HG03159 (cell line): ENCODE results near the gene GNAO1.
A peak's percentile ranks its signal among the peaks of the same experiment; 100 is the strongest.

Experiments
- ATAC-seq: cut with Tn5 transposase; IDR thresholded peaks from one replicate; pipeline ENCODE4 v1.9.1; 2021; ENCODE audit warnings: mild to moderate bottlenecking, moderate library complexity; ENCODE audit not compliant: unreplicated experiment

GNAO1 gene

DNA sequence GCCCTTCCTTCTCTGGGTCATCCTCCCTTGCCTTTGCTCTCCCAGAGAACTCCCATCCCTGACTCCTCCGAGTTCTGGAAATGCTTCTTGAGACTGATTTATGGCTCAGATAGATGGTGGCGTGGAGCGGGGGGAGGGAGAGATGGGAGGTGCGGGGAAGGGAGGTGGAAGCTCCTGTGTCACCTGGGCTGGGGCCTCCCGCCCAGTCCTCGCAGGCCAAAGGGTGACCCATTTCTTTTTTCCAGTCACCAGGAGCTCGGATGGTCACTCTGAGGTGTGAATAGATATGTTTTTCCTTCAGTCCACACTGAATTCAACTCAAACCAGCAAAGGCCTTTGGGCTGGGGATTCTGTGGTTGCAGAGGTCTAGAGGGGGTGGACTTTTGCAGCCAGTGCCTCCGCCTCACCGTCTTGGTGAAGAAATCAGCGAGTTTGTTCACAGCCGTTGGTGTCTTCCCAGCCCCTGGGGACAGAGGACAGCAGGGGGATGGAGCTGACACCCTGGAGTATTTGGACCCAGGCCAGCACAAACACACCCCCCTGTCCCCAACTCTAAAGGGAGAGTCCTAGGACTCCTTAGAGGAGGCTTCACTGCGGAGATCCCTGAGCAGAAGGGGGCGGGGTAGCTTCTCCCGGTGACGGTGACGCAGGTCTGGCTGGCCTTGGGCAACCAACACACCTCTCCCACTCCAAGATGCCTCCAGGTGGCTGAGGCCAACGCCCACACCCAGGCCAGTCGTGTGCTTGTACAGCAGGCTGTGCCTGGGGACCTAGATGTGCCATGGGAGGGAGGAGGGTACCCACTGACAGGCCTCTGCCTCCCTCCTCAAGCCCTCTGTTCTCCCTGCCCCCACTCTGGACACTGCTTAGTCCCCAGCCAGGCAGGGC is 153.5 kb downstream of the GNAO1 start:
- no peak for ATAC-seq

GRCh38 chr16:56345406-56346050 is 154.2 kb downstream of the GNAO1 start:
- ATAC-seq = no peak

DNA sequence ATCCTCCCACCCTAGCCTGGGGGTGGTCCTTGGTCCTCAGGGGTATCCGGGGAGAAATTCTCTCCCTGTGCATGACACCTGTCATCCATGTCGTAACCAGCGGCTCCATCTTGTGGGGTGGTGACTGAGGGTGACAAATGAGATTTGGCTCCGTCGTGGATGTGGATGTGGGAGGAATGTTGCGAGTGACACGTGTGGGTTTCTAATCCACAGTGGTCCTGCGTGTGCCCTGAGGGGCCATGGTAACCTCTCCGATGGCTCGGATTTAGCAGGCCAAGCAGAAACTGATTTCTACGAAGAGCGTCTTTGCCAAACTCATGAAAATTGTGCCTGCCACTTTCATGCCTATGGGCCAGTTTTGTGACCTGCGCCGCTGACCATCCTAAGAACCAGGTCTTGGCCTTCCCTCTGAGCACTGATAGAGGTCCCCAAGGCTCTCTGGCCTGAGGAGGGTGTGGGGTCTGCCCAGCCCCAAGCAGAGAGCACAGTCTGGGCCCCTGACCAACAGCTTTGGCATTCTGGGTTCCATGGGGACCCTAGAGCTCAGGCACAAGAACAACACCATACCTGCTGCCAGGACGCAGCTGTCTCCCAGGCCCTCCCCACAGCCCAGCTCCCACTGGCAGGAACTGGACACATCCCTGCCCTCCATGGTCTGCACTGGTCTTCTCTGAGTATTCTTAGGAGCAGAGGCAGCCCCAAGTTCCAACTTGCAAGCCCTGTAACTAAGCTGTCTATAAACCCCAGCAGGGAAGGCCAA is 155.0 kb downstream of the GNAO1 start:
- no peak for ATAC-seq

- no peak for ATAC-seq
Measured at GRCh38 chr16:56347166-56347565, 155.9 kb downstream of the GNAO1 start.

DNA sequence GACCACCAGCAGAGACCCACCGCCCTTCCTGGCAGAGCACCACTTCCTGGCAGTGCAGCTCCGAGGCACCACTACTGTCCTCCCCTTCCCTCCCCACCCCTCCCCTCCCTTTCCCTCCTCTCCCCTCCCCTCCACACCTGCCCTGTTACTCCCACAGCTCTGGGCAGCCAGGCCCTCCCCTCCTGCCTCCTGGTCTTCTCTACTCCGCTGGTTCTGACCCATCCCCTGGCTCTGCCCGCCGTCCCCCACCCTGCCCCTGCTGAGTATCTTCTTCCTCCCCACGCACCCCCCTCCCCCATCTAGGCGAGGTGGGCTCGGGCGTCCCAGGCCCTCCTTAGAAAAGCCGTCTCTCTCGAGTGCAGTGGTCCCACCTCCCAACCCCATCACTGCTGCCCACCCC is 156.4 kb downstream of the GNAO1 start:
- ATAC-seq = no peak

DNA sequence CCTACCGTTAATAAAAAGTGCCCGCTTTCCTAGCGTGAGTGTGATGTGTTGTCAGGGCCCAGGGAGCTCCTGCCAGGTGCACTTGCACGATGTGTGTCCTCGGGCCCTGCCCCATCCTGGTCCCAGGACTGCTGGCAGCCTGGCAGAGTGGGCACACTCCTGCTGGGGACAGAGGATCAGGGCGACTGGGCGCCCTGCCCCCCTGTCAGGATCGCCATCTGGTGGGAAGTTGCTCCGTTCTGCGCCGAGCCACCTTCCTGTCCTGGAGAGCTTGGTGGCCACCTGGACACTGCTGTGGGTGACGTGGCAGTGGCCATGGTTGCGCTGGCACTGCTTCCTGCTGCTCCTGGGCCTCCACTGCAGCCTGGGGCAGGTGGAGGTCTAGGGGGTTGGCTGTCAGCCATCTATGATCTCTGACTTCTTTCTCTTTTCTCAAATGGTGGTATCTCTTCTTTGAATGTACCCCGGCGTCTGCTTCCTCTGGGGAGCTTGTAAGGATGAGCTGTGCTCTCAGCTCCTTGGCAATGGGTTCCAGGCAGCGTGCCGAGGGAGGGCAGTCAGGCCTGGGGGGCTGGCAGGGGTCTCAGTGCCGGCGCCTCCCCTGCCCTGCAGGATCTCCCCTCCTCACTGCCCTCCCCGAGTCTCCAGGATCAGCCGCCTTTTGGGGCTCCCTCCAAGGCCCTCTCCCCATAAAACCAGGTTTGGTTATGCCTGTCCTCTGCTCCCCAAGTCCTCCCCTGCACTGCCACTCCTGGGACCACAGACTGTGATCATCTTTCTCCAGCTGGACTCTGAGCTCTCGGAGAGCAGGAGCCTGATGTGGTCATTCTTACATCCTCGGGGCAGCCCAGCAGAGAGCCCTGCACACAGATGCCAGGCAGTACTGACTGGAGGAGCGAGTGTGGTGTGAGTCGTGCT is 157.1 kb downstream of the GNAO1 start:
- no peak for ATAC-seq

GRCh38 chr16:56349086-56349415 is 157.8 kb downstream of the GNAO1 start:
- ATAC-seq = no peak

GRCh38 chr16:56349711-56350161 is 158.4 kb downstream of the GNAO1 start:
- ATAC-seq = no peak

DNA sequence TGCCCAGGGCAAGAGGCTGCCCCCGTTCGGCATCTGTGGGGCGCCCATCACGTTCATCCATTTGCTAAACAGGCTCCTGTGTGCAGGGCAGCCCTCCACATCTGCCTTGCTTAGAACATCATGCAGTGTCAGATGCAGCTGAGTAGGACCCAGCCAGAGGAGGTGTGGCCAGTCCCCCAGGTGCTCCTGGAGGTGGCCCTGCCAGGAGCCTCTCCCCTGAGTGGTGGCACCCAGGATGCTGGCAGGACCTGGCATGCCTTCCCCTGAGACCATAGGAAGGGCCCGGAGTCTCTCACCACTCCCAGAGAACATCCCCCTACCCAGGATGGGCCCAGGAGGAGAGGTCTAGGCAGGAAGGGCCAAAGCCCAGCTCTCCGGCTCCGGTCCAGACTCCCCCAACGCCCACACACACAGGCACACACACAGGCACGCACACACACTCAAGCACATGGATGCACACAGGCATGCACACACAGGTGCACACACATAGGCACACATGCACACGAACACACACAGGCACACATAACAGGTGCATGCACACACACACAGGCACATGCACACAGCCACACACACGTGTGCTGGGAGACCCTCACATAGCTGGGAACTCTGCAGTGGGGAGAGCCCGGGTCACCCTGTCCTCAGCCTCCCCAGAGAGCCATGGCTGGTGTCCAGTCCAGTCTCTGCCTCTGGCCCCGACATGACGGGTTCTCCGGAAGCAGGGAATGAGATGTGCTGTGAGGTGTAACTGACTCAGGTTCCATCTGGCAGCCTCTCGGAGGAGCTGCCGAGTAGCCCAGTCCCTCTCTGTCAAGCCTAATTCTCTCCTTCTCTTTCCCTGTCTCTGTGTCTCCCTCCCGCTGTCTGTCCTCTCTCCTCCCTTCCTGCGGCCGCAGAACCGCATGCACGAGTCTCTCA is 159.5 kb downstream of the GNAO1 start:
- ATAC-seq = no peak

GRCh38 chr16:56351481-56351880 is 160.2 kb downstream of the GNAO1 start:
- ATAC-seq = no peak

GRCh38 chr16:56352351-56353053 is 161.2 kb downstream of the GNAO1 start:
- ATAC-seq = no peak

DNA sequence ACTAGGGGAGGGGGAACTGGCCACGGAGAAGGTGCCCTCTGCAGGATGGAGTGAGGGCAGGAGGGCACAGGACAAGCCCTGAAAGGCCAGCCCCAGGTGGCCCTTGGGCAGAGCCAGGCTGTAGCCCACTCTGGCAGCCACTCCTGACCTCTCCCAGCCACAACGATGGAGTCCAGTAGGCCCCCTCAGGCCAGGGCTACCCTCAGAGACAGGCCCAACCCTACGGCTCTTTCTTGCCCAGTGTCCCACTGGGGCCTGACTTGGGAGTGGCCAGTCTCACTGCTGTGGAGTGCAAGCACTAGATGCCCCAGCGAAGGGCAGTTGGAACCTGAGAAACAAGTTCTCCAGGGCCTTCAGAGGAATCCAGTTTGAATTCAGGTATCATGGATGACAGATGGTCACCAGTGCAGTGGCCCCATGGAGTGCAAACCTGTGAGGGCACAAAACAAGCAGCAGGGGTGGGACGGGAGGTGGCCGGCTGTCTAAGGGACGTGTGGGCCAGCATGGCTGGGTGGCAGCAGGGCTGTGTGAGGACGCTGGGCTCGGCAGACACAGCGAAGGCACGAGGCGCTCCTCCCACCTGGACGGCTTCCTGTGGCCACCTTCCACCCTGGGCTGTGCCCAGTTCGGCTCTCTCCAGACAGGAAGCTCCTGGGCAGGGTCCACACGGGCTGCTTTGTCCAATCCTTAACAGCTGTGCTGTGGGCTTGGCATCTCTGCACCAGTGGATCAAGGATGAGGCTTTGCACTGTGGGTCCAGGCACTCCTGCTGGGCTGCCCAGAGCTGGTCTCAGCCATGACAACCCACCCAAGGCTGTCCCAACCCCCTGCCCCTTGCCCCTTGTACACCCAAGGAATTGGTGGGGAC is 162.0 kb downstream of the GNAO1 start:
- no peak for ATAC-seq

GRCh38 chr16:56354016-56354415 is 162.7 kb downstream of the GNAO1 start:
- no peak for ATAC-seq

DNA sequence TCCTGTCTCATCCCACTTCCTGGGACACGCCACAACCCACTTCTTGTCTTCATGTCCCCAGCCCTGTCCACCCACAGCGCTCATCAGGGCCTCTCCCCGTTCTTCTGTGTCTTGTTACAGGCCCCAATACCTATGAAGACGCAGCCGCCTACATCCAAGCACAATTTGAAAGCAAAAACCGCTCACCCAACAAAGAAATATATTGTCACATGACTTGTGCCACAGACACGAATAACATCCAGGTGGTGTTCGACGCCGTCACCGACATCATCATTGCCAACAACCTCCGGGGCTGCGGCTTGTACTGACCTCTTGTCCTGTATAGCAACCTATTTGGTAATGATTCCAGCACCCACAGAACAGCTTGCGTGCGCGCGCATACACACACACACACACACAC is 163.5 kb downstream of the GNAO1 start:
- no peak for ATAC-seq

DNA sequence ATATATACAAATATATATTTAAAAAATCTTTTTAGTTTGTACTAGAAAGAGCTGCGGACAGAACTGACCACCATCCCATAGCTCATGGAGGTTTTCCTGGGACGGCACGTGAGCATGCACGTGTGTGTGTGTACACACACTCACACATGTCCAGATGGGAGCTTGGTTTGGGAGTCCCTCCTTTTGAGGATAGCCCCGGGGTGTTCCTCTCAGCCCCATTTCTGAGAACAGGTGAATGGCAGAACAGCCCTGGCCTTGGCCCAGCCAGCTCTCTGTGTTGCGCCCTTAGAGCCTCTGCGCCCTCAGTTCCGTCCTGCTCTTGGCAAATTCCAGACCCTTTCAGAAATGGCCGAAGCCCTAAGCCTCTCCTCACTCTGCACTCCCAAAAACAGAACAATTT is 163.9 kb downstream of the GNAO1 start:
- ATAC-seq = no peak

DNA sequence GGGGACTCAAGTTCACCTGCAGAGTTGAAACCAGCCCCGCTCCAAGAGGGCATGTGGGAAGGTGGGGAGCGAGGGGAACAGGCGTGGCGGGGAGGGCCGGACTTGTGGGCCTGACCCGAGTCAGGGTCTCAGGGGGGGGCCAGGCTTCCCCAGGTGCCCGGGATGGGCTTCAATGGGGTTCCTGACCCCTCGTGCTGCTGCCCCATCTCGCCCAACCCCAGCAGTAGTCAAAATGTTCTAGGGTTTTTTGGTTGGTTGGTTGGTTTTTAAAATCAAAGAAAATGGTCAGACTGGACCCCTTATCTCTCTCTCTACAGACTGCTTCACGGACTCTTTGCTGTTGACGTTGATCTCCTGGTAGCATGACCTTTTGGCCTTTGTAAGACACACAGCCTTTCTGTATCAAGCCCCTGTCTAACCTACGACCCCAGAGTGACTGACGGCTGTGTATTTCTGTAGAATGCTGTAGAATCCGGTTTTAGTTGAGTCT is 164.5 kb downstream of the GNAO1 start:
- no peak for ATAC-seq

DNA sequence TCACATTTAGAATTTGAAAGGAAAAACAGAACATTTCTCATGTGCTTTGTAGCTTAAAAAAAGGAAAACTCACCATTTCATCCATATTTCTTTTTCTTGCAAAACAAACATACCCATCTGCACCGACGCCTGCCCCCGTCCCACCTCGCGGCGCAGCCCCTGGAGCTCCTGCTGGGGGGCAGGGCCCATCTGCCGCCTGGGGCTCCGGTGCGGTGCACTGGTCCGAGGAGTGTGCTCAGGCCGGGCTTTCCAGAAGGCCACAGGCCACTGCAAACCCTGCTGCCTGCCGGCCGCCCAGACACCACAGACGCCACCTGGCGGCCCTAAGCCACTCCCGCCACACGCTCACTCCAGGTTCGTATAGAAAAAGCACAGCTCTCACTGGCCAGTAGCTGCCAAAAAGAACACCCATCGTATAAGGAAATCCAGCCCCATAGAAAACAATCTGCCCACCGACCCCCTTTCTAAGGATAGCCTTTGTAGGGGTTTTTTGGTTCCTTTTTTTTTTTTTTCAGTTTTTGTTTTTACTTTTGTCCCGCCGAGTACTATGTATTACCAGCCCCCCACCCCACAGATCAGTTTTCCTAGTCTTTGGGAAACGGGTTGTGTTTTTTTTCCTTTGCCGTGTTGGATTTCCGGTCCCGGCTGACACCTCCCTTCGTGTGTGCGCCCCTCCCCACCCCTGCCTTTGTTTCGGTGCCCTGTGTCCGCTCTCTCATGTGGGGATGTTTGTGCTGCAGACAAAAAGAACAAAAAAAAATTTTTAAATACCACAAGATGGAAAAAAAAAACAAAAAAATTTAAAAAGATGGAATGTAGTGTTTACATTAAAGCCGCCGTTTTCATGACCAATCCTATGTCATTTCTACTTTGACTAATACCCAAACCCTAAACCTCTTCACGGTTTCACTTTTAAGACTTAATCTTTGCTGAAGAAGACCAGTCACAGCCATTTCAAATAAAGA is 165.3 kb downstream of the GNAO1 start:
- ATAC-seq = peak; percentile 92
